HG03460 (cell line): Measurements from ENCODE around the gene FBXO42.

Experiments used
- ATAC-seq: cut with Tn5 transposase; IDR thresholded peaks from one replicate; pipeline ENCODE4 v1.9.1; 2021; ENCODE audit not compliant: unreplicated experiment

FBXO42 gene

GRCh38 chr1:16326833-16327404, 25.4 kb downstream of the FBXO42 start:
- ATAC-seq = no peak

GRCh38 chr1:16324456-16324890, 27.8 kb downstream of the FBXO42 start:
- ATAC-seq = no peak

- no peak for ATAC-seq
Observed at GRCh38 chr1:16321176-16321867, 31.0 kb downstream of the FBXO42 start.

- no peak for ATAC-seq
Observed at GRCh38 chr1:16318555-16318954, 33.7 kb downstream of the FBXO42 start.

- ATAC-seq = no peak
Observed at GRCh38 chr1:16315437-16315836, 36.8 kb downstream of the FBXO42 start.

GRCh38 chr1:16307222-16307621, 45.1 kb downstream of the FBXO42 start:
- no peak for ATAC-seq

GRCh38 chr1:16302709-16303627, 49.3 kb downstream of the FBXO42 start:
- ATAC-seq = no peak

GRCh38 chr1:16300436-16300835, 51.8 kb downstream of the FBXO42 start:
- no peak for ATAC-seq

GRCh38 chr1:16298653-16299052, 53.6 kb downstream of the FBXO42 start:
- no peak for ATAC-seq

- no peak for ATAC-seq
Observed at GRCh38 chr1:16296643-16297042, 55.6 kb downstream of the FBXO42 start.

GRCh38 chr1:16294219-16295212, 57.8 kb downstream of the FBXO42 start:
- no peak for ATAC-seq

- ATAC-seq = no peak
Observed at GRCh38 chr1:16293538-16293937, 58.7 kb downstream of the FBXO42 start.

- ATAC-seq = no peak
Observed at GRCh38 chr1:16292739-16293138, 59.5 kb downstream of the FBXO42 start.

- ATAC-seq = no peak
Observed at GRCh38 chr1:16289959-16290358, 62.3 kb downstream of the FBXO42 start.

- ATAC-seq = no peak
Observed at GRCh38 chr1:16286122-16286521, 66.2 kb downstream of the FBXO42 start.

- ATAC-seq = no peak
Observed at GRCh38 chr1:16281765-16282164, 70.5 kb downstream of the FBXO42 start.

- ATAC-seq = no peak
Observed at GRCh38 chr1:16279186-16279585, 73.1 kb downstream of the FBXO42 start.

GRCh38 chr1:16276302-16277030, 75.8 kb downstream of the FBXO42 start:
- no peak for ATAC-seq

GRCh38 chr1:16275591-16275990, 76.7 kb downstream of the FBXO42 start:
- no peak for ATAC-seq

- no peak for ATAC-seq
Observed at GRCh38 chr1:16267690-16268180, 84.5 kb downstream of the FBXO42 start.
